Parathyroid adenoma (tissue), 2 donors: ENCODE data around the gene ATM.

Experiments used
- H2AFZ ChIP-seq: fragments of 300-600 bp; sonication (generic); one replicate; pipeline ENCODE4 v1.7.0; 2017; ENCODE audit warnings: antibody characterized with exemption, mild to moderate bottlenecking
- H3K27ac ChIP-seq: fragments of 300-600 bp; sonication (generic); one replicate; pipeline ENCODE4 v1.7.0; 2017
- H3K27me3 ChIP-seq: fragments of 300-600 bp; sonication (generic); one replicate; pipeline ENCODE4 v1.7.0; 2017; ENCODE audit warnings: low read length; ENCODE audit not compliant: control insufficient read depth, insufficient read depth
- H3K36me3 ChIP-seq: fragments of 300-600 bp; sonication (generic); one replicate; pipeline ENCODE4 v1.7.0; 2017; ENCODE audit warnings: low read length; ENCODE audit not compliant: control insufficient read depth, insufficient read depth
- H3K4me1 ChIP-seq: fragments of 300-600 bp; sonication (generic); one replicate; pipeline ENCODE4 v1.7.0; 2017; ENCODE audit warnings: control low read depth
- H3K4me2 ChIP-seq: fragments of 300-600 bp; sonication (generic); one replicate; pipeline ENCODE4 v1.7.0; 2017; ENCODE audit warnings: low read length
- H3K4me3 ChIP-seq: fragments of 300-600 bp; sonication (generic); one replicate; pipeline ENCODE4 v1.7.0; 2017; ENCODE audit warnings: low read depth, low read length
- H3K79me2 ChIP-seq: fragments of 300-600 bp; sonication (generic); one replicate; pipeline ENCODE4 v1.7.0; 2017; ENCODE audit warnings: control low read depth
- H3K9ac ChIP-seq: fragments of 300-600 bp; sonication (generic); one replicate; pipeline ENCODE4 v1.7.0; 2017; ENCODE audit warnings: mild to moderate bottlenecking
- H3K9me3 ChIP-seq: fragments of 300-600 bp; sonication (generic); one replicate; pipeline ENCODE4 v1.7.0; 2017; ENCODE audit warnings: low read length; ENCODE audit not compliant: control insufficient read depth
- TF ChIP-seq, protein P1 (sequence below): fragments of 300-600 bp; sonication (generic); IDR thresholded peaks from one replicate; pipeline ENCODE4 v1.7.0; 2017; ENCODE audit warnings: antibody characterized with exemption, mild to moderate bottlenecking
- donor health status: primary hyperparathyroidism.

Gene ATM

DNA sequence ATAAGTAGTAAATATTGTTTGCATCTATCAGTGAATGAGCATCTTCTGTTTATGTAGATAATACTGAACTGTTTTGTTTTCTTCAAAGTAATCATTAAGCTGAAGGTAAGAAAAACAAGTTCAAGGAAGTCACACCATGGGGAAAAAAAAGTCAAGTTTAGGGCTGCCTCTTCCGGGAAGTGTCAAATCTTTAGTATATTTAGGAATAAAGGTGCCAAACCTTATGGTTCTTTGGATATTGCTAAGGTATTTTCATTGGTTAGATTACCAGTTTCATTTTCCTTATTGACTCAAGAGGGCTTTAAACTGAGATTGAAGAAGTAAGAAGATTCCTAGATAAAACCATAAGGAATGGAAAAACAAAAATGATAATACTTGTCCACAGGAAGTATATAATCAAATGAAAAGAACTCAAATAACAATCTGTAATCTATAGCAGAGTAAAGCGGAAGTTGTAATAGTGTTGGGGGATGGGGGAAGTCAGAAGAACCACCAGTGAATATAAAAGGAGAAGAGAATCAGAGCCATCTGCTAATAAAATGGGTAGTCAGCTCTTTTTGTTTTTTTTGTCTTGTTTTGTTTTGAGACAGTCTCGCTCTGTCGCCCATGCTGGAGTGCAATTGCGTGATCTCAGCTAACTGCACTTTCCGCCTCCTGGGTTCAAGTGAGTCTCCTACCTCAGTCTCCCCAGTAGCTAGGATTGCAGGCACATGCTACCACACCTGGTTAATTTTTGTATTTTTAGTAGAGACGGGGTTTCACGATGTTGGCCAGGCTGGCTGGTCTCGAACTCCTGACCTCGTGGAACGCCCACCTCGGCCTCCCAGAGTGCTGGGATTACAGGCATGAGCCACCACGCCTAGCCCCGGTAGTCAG is 2.3 kb downstream of the ATM start:
- Histone ChIP-seq H2AFZ (peak overlapping the region; percentile 33), H3K9me3 (no peaks in the 10 kb centered on the region), H3K36me3 (no peaks in the 10 kb centered on the region), H3K9ac (no peak overlapping the region), H3K79me2 (peaks cover 16% of the 10 kb centered on the region), H3K27ac (peak overlapping the region; percentile 19), H3K4me2 (peak overlapping the region; percentile 59), H3K4me3 (peak overlapping the region; percentile 3), H3K4me1 (peaks cover 5% of the 10 kb centered on the region), H3K27me3 (no peaks in the 10 kb centered on the region)
- TF ChIP-seq, protein P1, sequence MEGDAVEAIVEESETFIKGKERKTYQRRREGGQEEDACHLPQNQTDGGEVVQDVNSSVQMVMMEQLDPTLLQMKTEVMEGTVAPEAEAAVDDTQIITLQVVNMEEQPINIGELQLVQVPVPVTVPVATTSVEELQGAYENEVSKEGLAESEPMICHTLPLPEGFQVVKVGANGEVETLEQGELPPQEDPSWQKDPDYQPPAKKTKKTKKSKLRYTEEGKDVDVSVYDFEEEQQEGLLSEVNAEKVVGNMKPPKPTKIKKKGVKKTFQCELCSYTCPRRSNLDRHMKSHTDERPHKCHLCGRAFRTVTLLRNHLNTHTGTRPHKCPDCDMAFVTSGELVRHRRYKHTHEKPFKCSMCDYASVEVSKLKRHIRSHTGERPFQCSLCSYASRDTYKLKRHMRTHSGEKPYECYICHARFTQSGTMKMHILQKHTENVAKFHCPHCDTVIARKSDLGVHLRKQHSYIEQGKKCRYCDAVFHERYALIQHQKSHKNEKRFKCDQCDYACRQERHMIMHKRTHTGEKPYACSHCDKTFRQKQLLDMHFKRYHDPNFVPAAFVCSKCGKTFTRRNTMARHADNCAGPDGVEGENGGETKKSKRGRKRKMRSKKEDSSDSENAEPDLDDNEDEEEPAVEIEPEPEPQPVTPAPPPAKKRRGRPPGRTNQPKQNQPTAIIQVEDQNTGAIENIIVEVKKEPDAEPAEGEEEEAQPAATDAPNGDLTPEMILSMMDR: no peak

DNA sequence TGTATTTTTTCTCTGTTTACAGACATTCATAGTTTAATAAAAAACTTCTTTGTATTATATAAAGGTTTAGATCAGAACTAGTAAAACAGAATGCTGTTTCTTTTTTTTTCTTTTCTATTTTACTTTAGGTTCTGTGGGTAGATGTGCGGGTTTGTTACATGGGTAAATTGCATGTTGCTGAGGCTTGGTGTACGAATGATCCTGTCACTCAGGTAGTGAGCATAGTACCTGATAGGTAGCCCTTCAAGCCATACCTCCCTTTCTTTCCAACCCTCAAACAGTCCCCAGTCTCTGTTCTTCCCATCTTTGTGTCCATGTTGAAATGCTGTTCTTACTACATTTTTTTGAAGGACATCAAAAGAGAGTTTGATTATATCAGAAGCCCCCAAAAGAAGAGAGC is 3.2 kb downstream of the ATM start:
- TF ChIP-seq, protein P1: no peak
- Histone ChIP-seq H3K27me3 (no peaks in the 10 kb centered on the region), H3K9me3 (no peaks in the 10 kb centered on the region), H3K27ac (no peak overlapping the region), H3K4me1 (peaks cover 5% of the 10 kb centered on the region), H3K9ac (no peak overlapping the region), H2AFZ (no peak overlapping the region), H3K36me3 (no peaks in the 10 kb centered on the region), H3K4me2 (no peak overlapping the region), H3K79me2 (peaks cover 16% of the 10 kb centered on the region), H3K4me3 (no peak overlapping the region)

DNA sequence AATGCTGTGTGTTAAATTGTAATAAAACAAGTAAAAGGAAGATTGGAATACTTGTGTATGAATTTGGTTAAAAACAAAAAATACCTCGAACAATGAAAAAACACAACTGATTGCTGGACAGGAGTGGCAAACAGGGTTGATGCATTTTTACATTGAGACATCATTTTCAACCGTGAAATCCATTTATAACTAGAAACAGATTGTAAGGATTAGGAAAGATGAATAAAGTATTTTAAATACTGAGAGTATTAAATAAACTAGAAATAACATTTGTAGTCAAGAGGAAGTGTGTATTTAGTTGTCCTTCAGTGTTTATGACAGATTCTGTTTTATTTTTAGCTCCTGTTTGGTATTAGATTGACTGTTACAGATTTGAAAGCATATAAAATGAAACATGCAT is 5.4 kb downstream of the ATM start:
- Histone ChIP-seq H3K36me3 (no peaks in the 10 kb centered on the region), H3K9me3 (no peaks in the 10 kb centered on the region), H2AFZ (no peak overlapping the region), H3K4me1 (peaks cover 5% of the 10 kb centered on the region), H3K27me3 (no peaks in the 10 kb centered on the region), H3K4me3 (no peak overlapping the region), H3K9ac (no peak overlapping the region), H3K4me2 (no peak overlapping the region), H3K27ac (no peak overlapping the region), H3K79me2 (peaks cover 10% of the 10 kb centered on the region)
- TF ChIP-seq, protein P1: no peak

DNA sequence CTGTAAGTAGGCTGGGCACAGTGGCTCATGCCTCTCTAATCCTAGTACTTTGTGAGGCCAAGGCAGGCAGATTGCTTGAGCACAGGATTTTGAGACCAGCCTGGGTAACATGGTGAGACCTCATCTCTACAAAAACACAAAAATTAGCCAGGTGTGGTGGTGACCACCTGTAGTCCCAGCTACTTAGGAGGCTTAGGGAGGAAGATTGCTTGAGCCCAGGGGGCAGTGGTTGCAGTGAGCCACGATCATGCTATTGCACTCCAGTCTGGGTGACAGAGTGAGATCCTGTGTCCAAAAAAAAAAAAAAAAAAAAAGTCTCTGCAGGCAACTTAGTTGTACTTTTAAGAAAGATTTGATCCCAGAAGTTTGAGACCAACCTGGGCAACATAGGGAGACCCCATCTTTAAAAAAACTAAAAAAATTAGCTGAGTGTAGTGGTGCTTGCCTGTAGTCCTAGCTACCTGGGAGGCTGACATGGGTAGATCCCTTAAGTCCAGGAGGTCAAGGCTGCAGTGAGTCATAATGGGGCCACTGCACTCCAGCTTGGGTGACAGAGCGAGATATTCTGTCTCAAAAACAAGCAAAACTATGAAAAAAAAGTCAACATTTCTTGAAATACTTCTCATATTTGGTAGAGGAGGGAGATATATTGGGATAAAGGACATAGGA is 10.5 kb downstream of the ATM start:
- Histone ChIP-seq H3K9ac (no peak overlapping the region), H3K27ac (no peak overlapping the region), H3K36me3 (no peaks in the 10 kb centered on the region), H3K4me2 (no peak overlapping the region), H3K9me3 (no peaks in the 10 kb centered on the region), H3K4me3 (no peak overlapping the region), H3K27me3 (no peaks in the 10 kb centered on the region), H3K79me2 (no peaks in the 10 kb centered on the region), H2AFZ (no peak overlapping the region), H3K4me1 (no peaks in the 10 kb centered on the region)
- TF ChIP-seq, protein P1: no peak
